Transverse colon (tissue), 4 donors: ENCODE data around the gene NIPAL4. TPM values are rescaled to one million over a fixed set of nuclear protein-coding genes. Genes with fewer than 3 reads are reported as not detected.
A peak's percentile ranks its signal among the peaks of the same experiment; 100 is the strongest.

Experiments used
- DNase-seq: peaks from one replicate; pipeline ENCODE4 v3.0.0-alpha.2; 2019
- H3K27ac ChIP-seq, 4 donors: fragments of 200-600 bp; sonication (generic); 2 replicates each; pipeline ENCODE4 v1.5.1; 2016 to 2018; ENCODE audit warnings: inconsistent platforms in 4 of 4
- H3K27me3 ChIP-seq: fragments of 200-600 bp; sonication (generic); 2 replicates; pipeline ENCODE4 v1.5.1; 2017; ENCODE audit warnings: inconsistent platforms
- H3K36me3 ChIP-seq, 4 donors: fragments of 200-600 bp; sonication (generic); 2 replicates each; pipeline ENCODE4 v1.5.1; 2017 to 2019; ENCODE audit warnings: inconsistent platforms in 4 of 4
- H3K4me1 ChIP-seq, 4 donors: fragments of 200-600 bp; sonication (generic); 2 replicates each; pipeline ENCODE4 v1.5.1; 2017 to 2020; ENCODE audit warnings: inconsistent platforms in 4 of 4
- H3K4me3 ChIP-seq, 4 donors: fragments of 200-600 bp; sonication (generic); 1 replicate in 1 of 4; 2 replicates in 3 of 4; pipeline versions ENCODE4 v1.5.1 to v1.6.1; 2017 to 2019; ENCODE audit warnings: inconsistent platforms in 4 of 4
- H3K9me3 ChIP-seq, 2 donors: fragments of 200-600 bp; sonication (generic); 2 replicates each; pipeline ENCODE4 v1.5.1; 2017 to 2019; ENCODE audit warnings: inconsistent platforms in 2 of 2
- CTCF ChIP-seq, 5 experiments: fragments of 200-600 bp in 3 of 5; fragments of 450-650 bp in 2 of 5; sonication (generic) in 3 of 5; IDR thresholded peaks; 1 replicate in 2 of 5; 2 replicates in 3 of 5; pipeline ENCODE4 v1.5.1; 2016 to 2017; ENCODE audit warnings: antibody characterized with exemption in 5 of 5, inconsistent platforms in 3 of 5, mild to moderate bottlenecking in 2 of 5, moderate library complexity in 1 of 5
- EP300 ChIP-seq: sonication (generic); formaldehyde crosslinking; IDR thresholded peaks from one replicate; pipeline ENCODE4 v1.6.1; 2017; ENCODE audit warnings: antibody characterized with exemption, low read depth
- POLR2A ChIP-seq: fragments of 450-650 bp; IDR thresholded peaks from one replicate; pipeline ENCODE4 v1.6.1; 2016; ENCODE audit warnings: antibody characterized with exemption, mild to moderate bottlenecking, moderate library complexity
- POLR2AphosphoS5 ChIP-seq, 3 donors: sonication (generic); formaldehyde crosslinking; IDR thresholded peaks; one replicate each; pipeline ENCODE4 v1.6.1; 2016; ENCODE audit warnings: antibody characterized with exemption in 3 of 3
- WGBS, 2 donors: methylation state at CpG; one replicate each; pipeline ENCODE4 v1.1.5; 2018; ENCODE audit warnings: low coverage in 1 of 2; 5-methylcytosine and 5-hydroxymethylcytosine counted together
- in situ Hi-C, 4 donors: fragments of 200-750 bp; cut with MboI; loops; one replicate each; pipeline versions ENCODE4 v1.15.0 to v1.15.1; 2017; ENCODE audit warnings: low sequenced_read_pairs in 3 of 4, low pct_ligation_motif_present in 1 of 4, low pct_unique_long_range_greater_than_20kb in 1 of 4
- intact Hi-C: fragments of 100-400 bp; cut with DNase I; formaldehyde crosslinking; loops from one replicate; pipeline ENCODE4 v1.15.1; 2023; ENCODE audit warnings: low total_unique reads
- total RNA-seq, 4 donors: library from RNA; depleted of rRNA; stranded (reverse); fragments of >200 nt; gene quantifications; one replicate each; pipeline ENCODE4 v1.1.0, GENCODE V29; 2016

The NIPAL4 gene
- total RNA-seq, 4 donors from 2014 or later = 0.48 to 0.82 TPM; not detected in 2

DNA sequence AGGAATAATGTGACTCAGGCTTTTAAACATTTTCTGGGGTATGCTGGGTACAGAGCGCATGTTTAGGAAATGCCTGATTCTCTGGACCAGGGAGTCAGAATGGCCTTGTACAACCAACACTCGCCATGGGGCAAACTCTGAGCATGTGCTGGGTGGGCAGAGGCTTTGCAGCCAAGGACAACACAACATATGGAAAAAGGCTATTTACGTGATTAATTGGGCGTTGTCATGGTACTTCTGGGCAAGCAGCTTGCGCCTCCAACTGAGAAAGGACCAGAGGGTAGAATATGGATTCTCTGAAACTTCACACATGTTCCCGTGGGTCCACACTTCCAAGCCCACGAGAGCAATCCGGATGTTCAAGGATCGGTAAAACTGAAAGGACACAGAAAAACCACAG lies 49.1 kb downstream of the NIPAL4 start:
- peak overlapping the region; percentile 14 to 79 (median 74) for H3K27ac ChIP-seq
- H3K27me3 ChIP-seq = no peaks in the 10 kb centered on the region
- in situ Hi-C loops (no loop called here), intact Hi-C loops (no loop called here)
- DNase-seq = no peak
- WGBS, 2 donors = 80 to 87% methylated on average over 1 to 9 of the region's 9 CpGs
- H3K4me1 ChIP-seq = peaks cover 5 to 37% (median 32%) of the 10 kb centered on the region in 4 donors
- H3K36me3 ChIP-seq = no peaks in the 10 kb centered on the region
- TF ChIP-seq POLR2A (no peak), CTCF (IDR thresholded peaks at IDR 0.05) (no peak), POLR2AphosphoS5 (IDR thresholded peaks at IDR 0.05) (no peak), EP300 (no peak)
- H3K4me3 ChIP-seq = no peak overlapping the region
- no peaks in the 10 kb centered on the region for H3K9me3 ChIP-seq

DNA sequence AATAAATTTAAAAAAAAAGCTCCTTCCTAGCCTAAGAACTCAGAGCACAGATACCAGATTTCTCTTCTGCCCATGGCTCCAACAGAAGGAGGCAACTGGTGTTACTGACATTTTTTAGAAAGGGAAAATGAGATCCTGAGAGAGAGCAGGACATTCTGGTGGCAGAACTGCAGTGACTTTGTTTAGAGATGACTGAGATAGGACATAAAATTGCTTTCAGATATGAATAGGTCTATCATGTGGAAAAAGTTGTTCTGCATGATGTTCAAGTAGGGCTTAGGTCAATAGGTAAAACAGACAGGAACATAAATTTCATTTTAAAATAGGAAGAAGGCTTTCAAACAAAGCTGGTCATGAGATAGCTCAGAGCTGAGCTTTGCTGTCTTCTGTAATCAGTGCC lies 49.6 kb downstream of the NIPAL4 start:
- Histone ChIP-seq H3K4me1 (peaks cover 5 to 37% (median 32%) of the 10 kb centered on the region in 4 donors), H3K36me3 (no peaks in the 10 kb centered on the region), H3K9me3 (no peaks in the 10 kb centered on the region), H3K27me3 (no peaks in the 10 kb centered on the region), H3K27ac (peak overlapping the region; percentile 70 to 82 (median 78)), H3K4me3 (no peak overlapping the region)
- intact Hi-C loops = no loop called here
- DNase-seq = no peak
- no peak for TF ChIP-seq EP300
- no peak for TF ChIP-seq POLR2AphosphoS5 (IDR thresholded peaks at IDR 0.05)
- no peak for TF ChIP-seq POLR2A
- no peak for TF ChIP-seq CTCF (IDR thresholded peaks at IDR 0.05)
- in situ Hi-C loops = no loop called here

- intact Hi-C loops = loop anchor here (5.0 kb wide), 1 partner anchor 67 kb away; the partner anchor contains the start of gene ADAM19
- WGBS, 2 donors = 87 to 90% methylated on average over 5 of the region's 5 CpGs
- TF ChIP-seq CTCF (IDR thresholded peaks at IDR 0.05) (no peak), EP300 (no peak), POLR2A (no peak), POLR2AphosphoS5 (IDR thresholded peaks at IDR 0.05) (no peak)
- Histone ChIP-seq H3K27me3 (no peaks in the 10 kb centered on the region), H3K9me3 (no peaks in the 10 kb centered on the region), H3K4me3 (no peak overlapping the region), H3K4me1 (peaks cover 5 to 43% (median 33%) of the 10 kb centered on the region in 4 donors), H3K27ac (peak overlapping the region; percentile 70 to 82 (median 78)), H3K36me3 (no peaks in the 10 kb centered on the region)
- in situ Hi-C loops = no loop called here
- no peak for DNase-seq
These were observed 50.7 kb downstream of the NIPAL4 start for GRCh38 chr5:157510682-157511081.

GRCh38 chr5:157511651-157512644 lies 51.9 kb downstream of the NIPAL4 start:
- intact Hi-C loops (loop anchor here (5.0 kb wide), 1 partner anchor 65 kb away; the partner anchor contains the start of gene ADAM19), in situ Hi-C loops (no loop called here)
- peak; percentile 80 for DNase-seq

More at GRCh38 chr5:157511651-157512644, 51.9 kb downstream of the NIPAL4 start:
- Histone ChIP-seq H3K4me1 (peaks cover 5 to 52% (median 35%) of the 10 kb centered on the region in 4 donors), H3K27me3 (no peaks in the 10 kb centered on the region), H3K27ac (peak overlapping the region; percentile 70 to 82 (median 78)), H3K9me3 (no peaks in the 10 kb centered on the region), H3K36me3 (no peaks in the 10 kb centered on the region), H3K4me3 (no peak overlapping the region)
- 43 to 58% methylated on average over 4 to 9 of the region's 9 CpGs for WGBS, 2 donors
- TF ChIP-seq POLR2AphosphoS5 (IDR thresholded peaks at IDR 0.05) (peak in 2 of 3 donors; percentile 30 to 37), POLR2A (no peak)
